ENCODE measurements around the gene BOD1L2.

BOD1L2 gene

DNA sequence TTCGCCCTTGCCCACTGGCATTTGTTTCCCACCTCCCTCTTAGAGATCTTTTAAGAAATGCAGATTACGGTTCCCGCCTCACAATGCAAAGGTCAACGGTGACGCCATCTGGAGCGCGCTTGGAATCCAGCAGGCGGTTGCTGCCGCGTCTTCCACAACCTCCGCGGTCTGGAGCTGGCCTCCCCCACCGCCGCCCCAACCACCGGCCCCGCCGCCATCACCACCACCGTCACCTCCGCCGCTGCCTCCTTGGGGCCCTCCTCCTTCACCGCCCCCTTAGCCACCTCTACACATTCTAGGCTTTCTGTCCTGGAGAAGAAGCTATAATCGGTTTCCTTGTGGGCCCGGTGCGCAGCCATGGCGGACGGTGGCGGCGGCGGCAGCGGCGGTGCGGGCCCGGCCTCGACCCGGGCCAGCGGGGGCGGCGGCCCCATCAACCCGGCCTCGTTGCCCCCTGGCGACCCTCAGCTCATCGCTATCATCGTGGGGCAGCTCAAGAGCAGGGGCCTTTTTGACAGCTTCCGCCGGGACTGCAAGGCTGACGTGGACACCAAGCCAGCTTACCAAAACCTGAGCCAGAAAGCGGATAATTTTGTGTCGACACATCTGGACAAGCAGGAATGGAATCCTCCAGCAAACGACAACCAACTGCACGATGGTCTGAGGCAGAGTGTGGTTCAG is at the start of gene BOD1L2:
Gene BOD1L2, plus strand, starts transcription at position 132 of the 681 bp plus-strand sequence. Its CDS starts 226 bp downstream, at position 358.
- Histone ChIP-seq H3K4me2 (no peak within 1 kb of the TSS), H4K20me1 (no peaks in the 10 kb centered on the region), H3K4me3 (no peak within 1 kb of the TSS), H3K27ac (no peak within 1 kb of the TSS), H3K4me1 (peaks cover 10 to 27% (median 16%) of the 10 kb centered on the region in 10 experiments; a peak in 18 of 20 replicates), H3K27me3 (peaks cover 0 to 37% (median 6%) of the 10 kb centered on the region in 11 experiments; a peak in 9 of 22 replicates), H3K36me3 (no peaks in the 10 kb centered on the region), H3K9me3 (replicated peaks in 1 of 11) (peaks cover 0 to 13% (median 5%) of the 10 kb centered on the region in 11 experiments; a peak in 8 of 22 replicates), H3K9ac (no peak within 1 kb of the TSS)
- TF ChIP-seq Cebpa-rat (IDR thresholded peaks at IDR 0.05): no peak

DNA sequence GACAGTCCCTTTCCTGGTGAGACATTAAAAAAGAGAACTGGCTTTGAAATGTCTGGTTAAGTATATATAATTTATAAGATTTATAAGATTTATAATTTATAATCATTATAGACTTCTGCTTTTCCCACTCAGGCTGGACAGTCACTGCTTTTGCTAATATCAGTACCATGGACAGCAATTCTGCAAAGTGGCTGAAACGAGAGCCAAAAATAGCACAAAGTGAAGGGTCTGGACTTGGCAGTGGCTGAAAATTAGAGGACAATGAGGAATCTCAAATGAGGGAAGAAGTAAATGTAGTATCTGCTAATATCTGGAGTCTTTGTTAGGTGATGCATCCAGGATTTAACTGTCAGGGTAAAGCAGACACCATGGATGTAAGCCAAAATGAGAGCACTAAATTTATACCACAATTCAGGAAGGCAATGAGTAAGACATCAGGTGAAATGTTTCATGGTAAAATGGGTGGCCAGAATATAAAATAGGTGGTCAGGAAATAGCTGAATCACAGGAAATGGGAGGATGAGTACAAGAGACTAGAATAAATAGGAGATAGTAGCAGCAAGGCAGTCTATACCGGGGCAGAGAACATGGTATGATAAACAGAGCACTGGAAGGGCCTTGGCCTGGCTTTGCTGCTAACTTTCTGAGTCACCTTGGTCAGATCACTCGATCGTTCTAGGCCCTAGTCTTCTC is 39.6 kb upstream of the BOD1L2 start:
- Histone ChIP-seq H3K4me1 (no peaks in the 10 kb centered on the region), H3K9ac (no peak overlapping the region), H3K9me3 (replicated peaks in 1 of 11) (peaks cover 0 to 20% (median 7%) of the 10 kb centered on the region in 11 experiments; a peak in 9 of 22 replicates), H3K36me3 (no peaks in the 10 kb centered on the region), H4K20me1 (no peaks in the 10 kb centered on the region), H3K27me3 (no peaks in the 10 kb centered on the region), H3K27ac (no peak overlapping the region), H3K4me2 (no peak overlapping the region), H3K4me3 (no peak overlapping the region)
- TF ChIP-seq Cebpa-rat (IDR thresholded peaks at IDR 0.05): no peak

DNA sequence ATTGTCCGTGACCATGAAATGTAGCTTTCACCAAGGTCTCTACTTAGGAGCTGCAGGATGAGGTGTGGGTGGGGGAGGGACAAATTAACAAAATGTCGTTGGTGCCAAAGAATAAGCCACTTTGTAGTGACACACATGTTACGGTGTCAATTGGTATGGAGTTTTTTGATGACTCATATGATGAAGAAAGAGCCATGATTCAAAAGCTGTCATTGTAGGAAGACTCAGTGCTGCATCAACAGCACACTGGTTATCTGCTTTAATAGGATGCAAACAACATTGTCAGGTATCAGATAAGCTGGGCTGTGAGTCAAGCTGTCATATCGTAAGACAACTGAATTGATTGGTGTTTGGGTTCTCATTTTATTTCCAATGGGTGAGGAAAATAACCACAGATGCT is 36.6 kb upstream of the BOD1L2 start:
- no peaks in the 10 kb centered on the region for H4K20me1 ChIP-seq
- no peak for TF ChIP-seq Cebpa-rat (IDR thresholded peaks at IDR 0.05)
- H3K27ac ChIP-seq: no peak overlapping the region
- H3K36me3 ChIP-seq: no peaks in the 10 kb centered on the region
- peaks cover 0 to 20% (median 7%) of the 10 kb centered on the region in 11 experiments; a peak in 9 of 22 replicates for H3K9me3 ChIP-seq (replicated peaks in 1 of 11)
- no peaks in the 10 kb centered on the region for H3K27me3 ChIP-seq
- H3K4me1 ChIP-seq: no peaks in the 10 kb centered on the region
- no peak overlapping the region for H3K4me2 ChIP-seq
- no peak overlapping the region for H3K4me3 ChIP-seq
- H3K9ac ChIP-seq: no peak overlapping the region

DNA sequence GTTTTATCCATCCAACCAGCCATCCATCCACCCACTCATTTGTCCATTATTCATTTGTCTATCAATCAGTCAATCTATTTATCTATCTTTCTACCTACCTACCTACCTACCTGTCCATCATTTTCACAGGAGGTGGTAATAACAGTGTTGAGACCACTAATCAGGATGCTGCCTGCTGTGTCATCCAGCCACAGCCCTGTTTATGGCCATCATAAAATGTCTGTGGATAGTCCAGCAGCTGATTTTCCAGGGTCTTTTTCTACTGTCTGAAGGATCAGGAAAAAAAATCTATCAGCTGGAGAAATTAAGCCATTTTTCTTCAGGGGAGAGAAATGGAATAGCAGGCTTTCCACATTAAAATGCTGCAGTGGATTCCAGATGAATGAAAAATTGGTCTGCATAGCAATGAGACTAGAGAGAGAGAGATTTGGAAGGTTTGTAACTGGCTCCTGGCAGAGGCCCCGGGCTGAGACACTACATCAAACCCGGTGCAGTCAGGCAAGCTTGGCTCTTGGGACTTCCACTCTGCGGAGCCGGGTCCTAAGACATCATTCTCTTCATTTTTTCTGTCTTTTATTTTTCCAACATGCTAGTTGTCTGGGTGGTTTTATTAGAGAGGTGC is 33.0 kb upstream of the BOD1L2 start:
- Histone ChIP-seq H3K9ac (no peak overlapping the region), H3K27ac (no peak overlapping the region), H3K4me3 (no peak overlapping the region), H4K20me1 (no peaks in the 10 kb centered on the region), H3K36me3 (no peaks in the 10 kb centered on the region), H3K4me2 (no peak overlapping the region), H3K9me3 (replicated peaks in 1 of 11) (peaks cover 0 to 20% (median 7%) of the 10 kb centered on the region in 11 experiments; a peak in 9 of 22 replicates), H3K4me1 (no peaks in the 10 kb centered on the region), H3K27me3 (no peaks in the 10 kb centered on the region)
- TF ChIP-seq Cebpa-rat (IDR thresholded peaks at IDR 0.05): no peak

DNA sequence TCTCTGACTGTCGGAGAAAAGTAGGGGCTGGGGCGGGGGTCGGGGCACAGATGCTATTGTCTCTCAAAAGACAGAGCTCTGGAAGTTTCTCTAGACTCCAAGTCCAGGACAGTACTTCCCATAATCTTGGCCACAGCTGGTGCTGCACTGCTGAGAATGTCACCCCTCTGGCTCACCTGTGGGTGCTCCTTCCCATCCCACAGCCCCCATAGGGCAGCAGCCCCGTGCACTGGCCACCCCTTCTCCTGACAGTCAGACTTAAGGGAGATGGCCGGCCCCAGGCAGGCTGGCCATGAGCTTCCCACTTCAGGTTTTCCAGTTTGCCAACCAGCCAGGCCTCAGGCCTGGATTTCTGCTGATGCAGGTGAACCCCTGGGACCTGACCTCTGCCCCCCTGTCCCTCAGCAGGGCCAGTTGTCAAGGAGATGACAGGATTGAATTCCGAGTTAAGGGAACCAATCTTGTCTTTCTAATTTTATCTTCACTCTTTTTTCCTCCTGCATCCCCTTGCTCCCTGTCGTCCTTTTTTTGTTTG is 30.2 kb upstream of the BOD1L2 start:
- H4K20me1 ChIP-seq: no peaks in the 10 kb centered on the region
- H3K9ac ChIP-seq: no peak overlapping the region
- no peaks in the 10 kb centered on the region for H3K4me1 ChIP-seq
- no peak overlapping the region for H3K4me3 ChIP-seq
- no peak overlapping the region for H3K27ac ChIP-seq
- no peaks in the 10 kb centered on the region for H3K27me3 ChIP-seq
- peaks cover 0 to 8% (median under 1%) of the 10 kb centered on the region in 11 experiments; a peak in 8 of 22 replicates for H3K9me3 ChIP-seq (replicated peaks in 1 of 11)
- no peak for TF ChIP-seq Cebpa-rat (IDR thresholded peaks at IDR 0.05)
- H3K4me2 ChIP-seq: no peak overlapping the region
- no peaks in the 10 kb centered on the region for H3K36me3 ChIP-seq

DNA sequence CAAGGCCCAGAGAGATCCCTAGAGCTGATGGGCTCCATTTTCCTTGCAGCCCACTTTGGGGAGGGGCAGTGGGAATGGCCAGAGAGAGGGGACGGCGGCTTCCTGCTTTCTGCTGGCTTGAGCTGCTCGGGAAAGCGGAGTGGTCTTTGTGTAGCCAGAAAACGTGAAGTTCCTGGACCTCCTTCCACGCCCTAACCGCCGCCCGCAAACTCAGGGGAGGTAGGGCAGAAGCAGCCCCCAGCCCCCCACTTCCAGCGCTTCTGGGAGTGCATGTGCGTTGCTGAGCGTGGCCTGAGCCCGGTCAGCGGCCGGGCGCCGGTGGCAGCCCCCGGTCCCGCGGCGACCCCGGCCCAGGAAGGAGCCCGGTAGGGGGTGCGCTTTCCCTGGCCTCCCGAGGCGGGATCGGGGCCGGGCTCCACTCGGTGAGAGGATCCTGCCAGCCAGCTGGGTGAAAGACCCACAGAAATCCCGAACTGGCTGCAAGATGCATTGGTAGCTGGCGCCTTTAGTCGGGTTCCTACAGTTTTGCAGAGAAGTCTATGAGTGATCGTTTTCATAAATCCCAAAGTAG is 25.3 kb upstream of the BOD1L2 start:
- Histone ChIP-seq H3K27me3 (no peaks in the 10 kb centered on the region), H3K4me3 (no peak overlapping the region), H3K4me2 (no peak overlapping the region), H4K20me1 (no peaks in the 10 kb centered on the region), H3K9me3 (replicated peaks in 1 of 11) (no peaks in the 10 kb centered on the region; a peak in 1 of 22 replicates), H3K9ac (no peak overlapping the region), H3K27ac (no peak overlapping the region), H3K36me3 (no peaks in the 10 kb centered on the region), H3K4me1 (no peaks in the 10 kb centered on the region)
- no peak for TF ChIP-seq Cebpa-rat (IDR thresholded peaks at IDR 0.05)

DNA sequence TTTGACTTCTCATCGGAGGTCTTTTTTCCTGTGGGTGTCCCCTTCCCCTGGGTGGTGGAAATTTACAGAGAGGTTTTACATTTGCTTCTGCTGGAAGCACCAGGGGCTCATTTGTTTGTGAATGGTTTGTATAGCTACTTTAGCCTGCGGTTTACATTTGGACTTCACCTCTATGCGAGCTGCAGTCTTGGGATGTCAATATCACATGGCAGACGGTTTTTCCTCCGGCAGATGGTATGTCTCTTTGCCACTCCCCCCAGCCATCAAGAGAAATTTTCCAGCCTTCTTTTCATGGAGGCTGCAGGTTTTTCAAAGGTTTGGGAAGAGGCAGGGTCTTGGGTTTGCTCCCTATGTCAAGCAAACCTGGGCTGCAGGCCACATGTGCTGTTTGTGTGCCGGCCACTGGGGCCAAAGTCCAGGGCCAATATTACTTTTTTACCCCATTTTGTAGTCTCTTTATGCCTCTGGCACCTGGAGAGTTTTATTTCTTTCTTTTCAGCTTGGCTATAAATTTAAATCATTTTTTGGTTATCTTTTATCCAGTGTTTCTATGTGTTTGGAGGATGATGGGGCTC is 23.9 kb upstream of the BOD1L2 start:
- no peaks in the 10 kb centered on the region for H3K4me1 ChIP-seq
- H3K36me3 ChIP-seq: no peaks in the 10 kb centered on the region
- TF ChIP-seq Cebpa-rat (IDR thresholded peaks at IDR 0.05): no peak
- H3K27ac ChIP-seq: no peak overlapping the region
- H3K27me3 ChIP-seq: no peaks in the 10 kb centered on the region
- H3K9ac ChIP-seq: no peak overlapping the region
- no peak overlapping the region for H3K4me2 ChIP-seq
- no peaks in the 10 kb centered on the region; a peak in 1 of 22 replicates for H3K9me3 ChIP-seq (replicated peaks in 1 of 11)
- H4K20me1 ChIP-seq: no peaks in the 10 kb centered on the region
- H3K4me3 ChIP-seq: no peak overlapping the region

DNA sequence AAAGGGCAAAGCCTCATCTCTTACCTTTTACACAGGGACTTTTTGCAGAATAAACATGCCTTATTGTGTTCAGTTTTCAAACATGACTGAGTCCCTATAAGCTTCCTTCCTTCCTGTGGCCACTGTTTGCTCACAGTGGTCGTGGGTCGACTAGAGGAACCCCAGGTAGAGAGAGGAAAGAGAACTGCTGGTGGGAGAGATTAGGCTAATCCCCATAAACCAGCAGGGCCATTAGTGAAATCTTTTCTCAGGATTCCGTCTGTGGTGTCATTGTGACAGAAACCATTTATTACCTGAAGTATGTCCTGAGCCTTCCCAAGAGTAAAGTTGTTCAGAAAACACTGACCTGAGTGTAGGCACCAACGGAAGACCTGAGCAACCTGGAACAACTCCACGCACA is 21.3 kb upstream of the BOD1L2 start:
- no peaks in the 10 kb centered on the region for H3K27me3 ChIP-seq
- H3K9me3 ChIP-seq (replicated peaks in 1 of 11): no peaks in the 10 kb centered on the region; a peak in 1 of 22 replicates
- H3K27ac ChIP-seq: no peak overlapping the region
- H3K36me3 ChIP-seq: no peaks in the 10 kb centered on the region
- no peak overlapping the region for H3K4me2 ChIP-seq
- no peaks in the 10 kb centered on the region for H3K4me1 ChIP-seq
- no peak overlapping the region for H3K4me3 ChIP-seq
- no peak for TF ChIP-seq Cebpa-rat (IDR thresholded peaks at IDR 0.05)
- H4K20me1 ChIP-seq: no peaks in the 10 kb centered on the region
- no peak overlapping the region for H3K9ac ChIP-seq
